Measurements from ENCODE around the gene CADM3.

DNA sequence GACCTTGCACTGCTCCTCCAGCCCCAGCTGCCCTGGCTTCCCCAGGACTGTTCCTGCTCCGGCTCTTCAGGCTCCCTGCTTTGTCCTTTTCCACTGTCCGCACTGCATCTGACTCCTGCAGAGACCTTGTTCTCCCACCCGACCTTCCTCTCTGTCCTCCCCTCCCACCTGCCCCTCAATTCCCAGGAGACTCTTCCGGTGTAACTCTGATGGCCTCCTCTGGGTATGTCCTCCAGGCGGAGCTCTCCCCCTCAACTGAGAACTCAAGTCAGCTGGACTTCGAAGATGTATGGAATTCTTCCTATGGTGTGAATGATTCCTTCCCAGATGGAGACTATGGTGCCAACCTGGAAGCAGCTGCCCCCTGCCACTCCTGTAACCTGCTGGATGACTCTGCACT lies 33.8 kb downstream of the CADM3 start:
- TF ChIP-seq POLR2A (IDR thresholded peaks at IDR 0.05), result no peak
- TF ChIP-seq, protein P1, sequence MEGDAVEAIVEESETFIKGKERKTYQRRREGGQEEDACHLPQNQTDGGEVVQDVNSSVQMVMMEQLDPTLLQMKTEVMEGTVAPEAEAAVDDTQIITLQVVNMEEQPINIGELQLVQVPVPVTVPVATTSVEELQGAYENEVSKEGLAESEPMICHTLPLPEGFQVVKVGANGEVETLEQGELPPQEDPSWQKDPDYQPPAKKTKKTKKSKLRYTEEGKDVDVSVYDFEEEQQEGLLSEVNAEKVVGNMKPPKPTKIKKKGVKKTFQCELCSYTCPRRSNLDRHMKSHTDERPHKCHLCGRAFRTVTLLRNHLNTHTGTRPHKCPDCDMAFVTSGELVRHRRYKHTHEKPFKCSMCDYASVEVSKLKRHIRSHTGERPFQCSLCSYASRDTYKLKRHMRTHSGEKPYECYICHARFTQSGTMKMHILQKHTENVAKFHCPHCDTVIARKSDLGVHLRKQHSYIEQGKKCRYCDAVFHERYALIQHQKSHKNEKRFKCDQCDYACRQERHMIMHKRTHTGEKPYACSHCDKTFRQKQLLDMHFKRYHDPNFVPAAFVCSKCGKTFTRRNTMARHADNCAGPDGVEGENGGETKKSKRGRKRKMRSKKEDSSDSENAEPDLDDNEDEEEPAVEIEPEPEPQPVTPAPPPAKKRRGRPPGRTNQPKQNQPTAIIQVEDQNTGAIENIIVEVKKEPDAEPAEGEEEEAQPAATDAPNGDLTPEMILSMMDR (IDR thresholded peaks at IDR 0.05), result no peak
- no peak for TF ChIP-seq EP300 (IDR thresholded peaks at IDR 0.05)
